Keratinocyte (primary cell): ENCODE results near the gene ELOVL7.

ENCODE experiments used
- EZH2 ChIP-seq: IDR thresholded peaks from one replicate; pipeline ENCODE4 v1.6.1; 2012; ENCODE audit warnings: inconsistent platforms, mild to moderate bottlenecking, low read length, moderate library complexity
- TF ChIP-seq, protein P1 (sequence below), 3 experiments: IDR thresholded peaks in 1 of 3; conservative IDR thresholded peaks in 1 of 3; optimal IDR thresholded peaks in 1 of 3; 2 replicates in 2 of 3; 3 replicates in 1 of 3; pipeline versions ENCODE3 to v1.5.1; 2011; ENCODE audit warnings: low read length in 3 of 3, mild to moderate bottlenecking in 3 of 3, moderate library complexity in 2 of 3, control low read depth in 1 of 3, inconsistent platforms in 1 of 3; ENCODE audit not compliant: insufficient read depth in 2 of 3; ENCODE audit errors: extremely low read depth in 1 of 3

DNA sequence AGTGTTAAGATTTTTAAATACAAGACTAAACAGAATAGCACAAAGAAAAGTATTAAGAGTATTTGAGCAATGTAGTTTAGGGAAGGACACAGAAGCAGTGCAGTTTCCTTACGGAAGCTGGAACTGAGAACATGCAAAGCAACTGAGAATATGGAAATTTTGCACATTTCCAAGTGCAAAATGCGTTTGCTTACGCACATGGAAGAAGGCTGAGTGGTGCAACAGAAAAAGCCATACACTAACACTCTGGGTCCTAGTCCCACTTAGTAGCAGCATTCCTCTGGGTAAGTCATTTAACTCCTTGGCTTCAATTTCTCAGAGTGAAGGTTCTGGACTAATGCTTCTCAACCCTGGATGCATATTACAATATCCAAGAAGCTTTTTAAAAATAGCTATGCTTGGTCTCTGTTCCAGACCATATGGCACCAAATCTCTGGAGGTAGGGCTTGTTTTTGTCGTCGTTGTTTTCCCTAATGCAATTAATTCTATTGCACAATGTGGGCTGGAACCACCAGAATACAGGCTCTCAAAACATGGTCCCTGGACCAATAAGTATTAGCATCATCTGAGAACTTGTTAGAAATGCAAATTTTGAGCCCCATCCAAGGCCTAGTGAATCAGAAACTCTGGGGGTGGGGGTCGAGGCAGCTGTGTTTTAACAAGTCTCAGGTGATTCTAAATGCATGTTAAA, 78.9 kb downstream of the ELOVL7 start:
- TF ChIP-seq, protein P1, sequence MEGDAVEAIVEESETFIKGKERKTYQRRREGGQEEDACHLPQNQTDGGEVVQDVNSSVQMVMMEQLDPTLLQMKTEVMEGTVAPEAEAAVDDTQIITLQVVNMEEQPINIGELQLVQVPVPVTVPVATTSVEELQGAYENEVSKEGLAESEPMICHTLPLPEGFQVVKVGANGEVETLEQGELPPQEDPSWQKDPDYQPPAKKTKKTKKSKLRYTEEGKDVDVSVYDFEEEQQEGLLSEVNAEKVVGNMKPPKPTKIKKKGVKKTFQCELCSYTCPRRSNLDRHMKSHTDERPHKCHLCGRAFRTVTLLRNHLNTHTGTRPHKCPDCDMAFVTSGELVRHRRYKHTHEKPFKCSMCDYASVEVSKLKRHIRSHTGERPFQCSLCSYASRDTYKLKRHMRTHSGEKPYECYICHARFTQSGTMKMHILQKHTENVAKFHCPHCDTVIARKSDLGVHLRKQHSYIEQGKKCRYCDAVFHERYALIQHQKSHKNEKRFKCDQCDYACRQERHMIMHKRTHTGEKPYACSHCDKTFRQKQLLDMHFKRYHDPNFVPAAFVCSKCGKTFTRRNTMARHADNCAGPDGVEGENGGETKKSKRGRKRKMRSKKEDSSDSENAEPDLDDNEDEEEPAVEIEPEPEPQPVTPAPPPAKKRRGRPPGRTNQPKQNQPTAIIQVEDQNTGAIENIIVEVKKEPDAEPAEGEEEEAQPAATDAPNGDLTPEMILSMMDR (optimal IDR thresholded peaks at IDR 0.05 in 1 of 3, IDR thresholded peaks at IDR 0.05 in 1 of 3, conservative IDR thresholded peaks at IDR 0.05 in 1 of 3; ENCODE audit: extremely low read depth in 1 of 3, insufficient read depth in 2 of 3, low read length in 3 of 3) = no peak
- no peak for TF ChIP-seq EZH2
